Measurements from ENCODE around the gene PCBP4.

PCBP4 gene

DNA sequence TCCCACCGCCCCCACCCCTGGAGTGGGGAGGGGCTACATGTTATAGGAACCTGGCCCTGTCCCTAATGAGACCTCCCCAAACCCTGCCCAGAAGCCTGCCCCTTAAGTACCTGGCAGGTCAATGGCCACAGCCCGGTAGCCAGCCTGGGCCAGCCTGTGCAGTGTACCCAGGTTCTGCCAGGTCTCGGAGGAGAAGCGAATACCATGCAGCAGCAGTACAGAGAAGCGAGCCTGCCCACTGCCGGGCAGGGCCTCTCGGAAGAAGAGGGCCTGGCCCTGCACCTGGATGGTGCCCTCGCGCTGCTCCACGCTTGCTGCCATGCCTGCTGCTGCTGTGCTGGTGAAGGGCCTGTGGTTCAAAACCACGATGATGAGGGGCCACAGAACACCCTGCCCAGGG lies 4.1 kb upstream of the PCBP4 start:
- Histone ChIP-seq H3K36me3 (ENCODE audit: insufficient read depth) (no peaks in the 10 kb centered on the region), H3K27ac (no peak overlapping the region), H3K79me2 (ENCODE audit: insufficient read depth, low read depth) (0 out of 2 replicates have a peak, but pooled peaks cover 5% of the 10 kb centered on the region), H3K27me3 (ENCODE audit: insufficient read depth, low read depth) (no peaks in the 10 kb centered on the region), H4K20me1 (ENCODE audit: insufficient read depth) (no peaks in the 10 kb centered on the region), H3K4me3 (IDR thresholded peaks at IDR 0.05; ENCODE audit: insufficient read depth, low read depth, low read length) (no peak overlapping the region), H3K9ac (no peak overlapping the region), H3K4me2 (no peak overlapping the region), H2AFZ (ENCODE audit: low read depth) (no peak overlapping the region), H3K4me1 (ENCODE audit: low read depth, poor library complexity, severe bottlenecking) (peaks cover 12% of the 10 kb centered on the region)
- TF ChIP-seq, protein P1, sequence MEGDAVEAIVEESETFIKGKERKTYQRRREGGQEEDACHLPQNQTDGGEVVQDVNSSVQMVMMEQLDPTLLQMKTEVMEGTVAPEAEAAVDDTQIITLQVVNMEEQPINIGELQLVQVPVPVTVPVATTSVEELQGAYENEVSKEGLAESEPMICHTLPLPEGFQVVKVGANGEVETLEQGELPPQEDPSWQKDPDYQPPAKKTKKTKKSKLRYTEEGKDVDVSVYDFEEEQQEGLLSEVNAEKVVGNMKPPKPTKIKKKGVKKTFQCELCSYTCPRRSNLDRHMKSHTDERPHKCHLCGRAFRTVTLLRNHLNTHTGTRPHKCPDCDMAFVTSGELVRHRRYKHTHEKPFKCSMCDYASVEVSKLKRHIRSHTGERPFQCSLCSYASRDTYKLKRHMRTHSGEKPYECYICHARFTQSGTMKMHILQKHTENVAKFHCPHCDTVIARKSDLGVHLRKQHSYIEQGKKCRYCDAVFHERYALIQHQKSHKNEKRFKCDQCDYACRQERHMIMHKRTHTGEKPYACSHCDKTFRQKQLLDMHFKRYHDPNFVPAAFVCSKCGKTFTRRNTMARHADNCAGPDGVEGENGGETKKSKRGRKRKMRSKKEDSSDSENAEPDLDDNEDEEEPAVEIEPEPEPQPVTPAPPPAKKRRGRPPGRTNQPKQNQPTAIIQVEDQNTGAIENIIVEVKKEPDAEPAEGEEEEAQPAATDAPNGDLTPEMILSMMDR (conservative IDR thresholded peaks at IDR 0.05; ENCODE audit: low read depth, low read length): no peak

GRCh38 chr3:51970606-51971300 lies 3.5 kb upstream of the PCBP4 start:
- no peak overlapping the region for H3K4me3 ChIP-seq (IDR thresholded peaks at IDR 0.05; ENCODE audit: insufficient read depth, low read depth, low read length)
- no peaks in the 10 kb centered on the region for H3K27me3 ChIP-seq (ENCODE audit: insufficient read depth, low read depth)
- H3K36me3 ChIP-seq (ENCODE audit: insufficient read depth): no peaks in the 10 kb centered on the region
- H3K4me1 ChIP-seq (ENCODE audit: low read depth, poor library complexity, severe bottlenecking): peaks cover 11% of the 10 kb centered on the region
- H3K79me2 ChIP-seq (ENCODE audit: insufficient read depth, low read depth): 0 out of 2 replicates have a peak, but pooled peaks cover 5% of the 10 kb centered on the region
- no peak overlapping the region for H3K4me2 ChIP-seq
- H4K20me1 ChIP-seq (ENCODE audit: insufficient read depth): no peaks in the 10 kb centered on the region
- TF ChIP-seq, protein P1 (conservative IDR thresholded peaks at IDR 0.05; ENCODE audit: low read depth, low read length): no peak
- H2AFZ ChIP-seq (ENCODE audit: low read depth): no peak overlapping the region
- no peak overlapping the region for H3K9ac ChIP-seq
- no peak overlapping the region for H3K27ac ChIP-seq

DNA sequence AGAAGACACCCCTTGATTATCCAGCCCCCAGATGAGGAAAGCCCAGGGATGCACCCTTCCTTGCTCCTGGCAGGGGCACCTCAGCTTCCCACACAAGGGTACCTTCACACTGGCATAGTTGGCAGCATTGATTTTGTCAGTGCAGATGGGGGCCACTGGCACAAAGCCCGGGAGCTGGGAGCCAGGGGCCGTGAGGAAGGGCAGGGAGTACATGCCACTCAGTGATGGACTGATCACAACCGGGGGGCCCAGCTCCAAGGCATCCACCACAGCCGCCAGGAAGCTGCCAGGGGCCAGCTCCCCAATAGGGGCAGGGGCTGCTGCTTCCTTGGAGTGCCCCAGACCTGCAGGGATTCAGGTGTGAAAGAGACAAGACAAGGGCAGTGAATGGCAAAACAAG lies 2.6 kb upstream of the PCBP4 start:
- H3K4me1 ChIP-seq (ENCODE audit: low read depth, poor library complexity, severe bottlenecking): peaks cover 7% of the 10 kb centered on the region
- H3K4me2 ChIP-seq: no peak overlapping the region
- H2AFZ ChIP-seq (ENCODE audit: low read depth): no peak overlapping the region
- H3K9ac ChIP-seq: no peak overlapping the region
- no peak overlapping the region for H3K4me3 ChIP-seq (IDR thresholded peaks at IDR 0.05; ENCODE audit: insufficient read depth, low read depth, low read length)
- H4K20me1 ChIP-seq (ENCODE audit: insufficient read depth): no peaks in the 10 kb centered on the region
- H3K27ac ChIP-seq: no peak overlapping the region
- H3K79me2 ChIP-seq (ENCODE audit: insufficient read depth, low read depth): 0 out of 2 replicates have a peak, but pooled peaks cover 5% of the 10 kb centered on the region
- no peaks in the 10 kb centered on the region for H3K36me3 ChIP-seq (ENCODE audit: insufficient read depth)
- H3K27me3 ChIP-seq (ENCODE audit: insufficient read depth, low read depth): no peaks in the 10 kb centered on the region
- TF ChIP-seq, protein P1 (conservative IDR thresholded peaks at IDR 0.05; ENCODE audit: low read depth, low read length): no peak

DNA sequence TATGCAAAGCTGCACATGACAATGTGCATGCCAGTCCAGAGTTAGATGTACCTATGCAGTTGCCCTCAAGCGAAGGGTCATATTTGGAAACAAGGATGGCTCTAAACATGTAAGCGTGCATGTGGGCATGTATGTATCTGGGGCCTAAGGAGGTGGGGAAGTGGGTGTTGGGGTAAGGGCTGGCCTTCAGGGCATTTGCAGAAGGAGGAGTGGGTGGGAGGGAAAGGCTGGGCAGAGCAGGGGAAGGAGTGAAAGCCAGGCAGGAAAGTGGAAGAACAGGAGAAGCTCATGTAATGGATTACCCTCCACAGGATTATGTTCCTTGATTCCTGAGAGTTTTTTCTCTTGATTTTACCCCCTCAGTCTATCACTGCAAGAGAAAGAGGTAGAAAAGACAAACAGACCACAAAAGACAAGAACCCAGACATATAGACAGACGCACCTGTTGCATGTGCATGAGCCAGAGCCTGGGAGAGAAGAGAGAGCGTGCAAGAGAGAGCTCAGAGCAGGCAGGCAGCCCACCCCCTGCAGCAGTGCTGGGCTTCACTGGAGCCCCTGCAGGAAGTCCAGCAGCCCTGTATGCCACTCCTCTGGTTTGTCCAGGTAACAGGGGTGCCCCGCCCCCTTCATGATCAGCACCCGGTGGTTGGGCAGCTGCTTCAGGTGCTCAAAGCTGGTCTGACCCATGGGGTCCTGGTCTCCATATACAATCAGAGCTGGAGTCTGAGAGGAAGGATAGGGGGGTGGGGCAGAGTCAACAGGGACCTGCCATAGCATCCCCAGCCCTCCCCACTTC lies 1.8 kb upstream of the PCBP4 start:
- Histone ChIP-seq H3K4me3 (IDR thresholded peaks at IDR 0.05; ENCODE audit: insufficient read depth, low read depth, low read length) (no peak overlapping the region), H3K27me3 (ENCODE audit: insufficient read depth, low read depth) (no peaks in the 10 kb centered on the region), H2AFZ (ENCODE audit: low read depth) (no peak overlapping the region), H3K36me3 (ENCODE audit: insufficient read depth) (no peaks in the 10 kb centered on the region), H3K4me2 (no peak overlapping the region), H3K9ac (no peak overlapping the region), H3K79me2 (ENCODE audit: insufficient read depth, low read depth) (0 out of 2 replicates have a peak, but pooled peaks cover 5% of the 10 kb centered on the region), H3K27ac (no peak overlapping the region), H4K20me1 (ENCODE audit: insufficient read depth) (no peaks in the 10 kb centered on the region), H3K4me1 (ENCODE audit: low read depth, poor library complexity, severe bottlenecking) (peaks cover 1% of the 10 kb centered on the region)
- TF ChIP-seq, protein P1 (conservative IDR thresholded peaks at IDR 0.05; ENCODE audit: low read depth, low read length): no peak
